Omental fat pad (tissue), 4 donors: Measurements from ENCODE around the gene ZNF544. TPM values are rescaled to one million over a fixed set of nuclear protein-coding genes. Genes with fewer than 3 reads are reported as not detected.

ENCODE experiments used
- ATAC-seq: fragments of 150-250 bp; one replicate; pipeline ENCODE4 v1.9.1; 2016; ENCODE audit warnings: mild to moderate bottlenecking, moderate library complexity; ENCODE audit not compliant: low FRiP score
- DNase-seq: peaks from one replicate; pipeline ENCODE4 v3.0.0-alpha.2; 2019; ENCODE audit warnings: low spot score
- CTCF ChIP-seq, 3 donors: fragments of 450-650 bp; IDR thresholded peaks; one replicate each; pipeline ENCODE4 v1.5.1; 2016 to 2017; ENCODE audit warnings: antibody characterized with exemption in 3 of 3, mild to moderate bottlenecking in 3 of 3, moderate library complexity in 2 of 3
- total RNA-seq, 4 donors: library from RNA; depleted of rRNA; stranded (reverse); fragments of >200 nt; gene quantifications; one replicate each; pipeline ENCODE4 v1.1.0, GENCODE V29; 2016

Gene ZNF544
- 10 to 100 TPM; 21.2 to 31.2 (median 28.4) TPM for total RNA-seq

GRCh38 chr19:58228585-58229254 lies at the start of gene ZNF544:
Gene ZNF544, plus strand, starts transcription at chr19:58228914. Its CDS starts 15,110 bp downstream, at chr19:58244024.
- DNase-seq (peak; percentile 25), ATAC-seq (peak; percentile 54)
- no peak for TF ChIP-seq CTCF (IDR thresholded peaks at IDR 0.05)

GRCh38 chr19:58181902-58182576 lies 46.7 kb upstream of the ZNF544 start:
- DNase-seq (no peak), ATAC-seq (no peak)
- no peak for TF ChIP-seq CTCF (IDR thresholded peaks at IDR 0.05)

- ATAC-seq (no peak), DNase-seq (no peak)
- TF ChIP-seq CTCF (IDR thresholded peaks at IDR 0.05) = no peak
These were observed 46.1 kb upstream of the ZNF544 start for GRCh38 chr19:58182577-58182988.

GRCh38 chr19:58182989-58183816 lies 45.5 kb upstream of the ZNF544 start, which contains the start of gene ZNF274:
Gene ZNF274, plus strand, starts transcription at chr19:58183061. Its CDS starts 905 bp downstream, at chr19:58183966.
- no peak for TF ChIP-seq CTCF (IDR thresholded peaks at IDR 0.05)
- ATAC-seq (peak; percentile 97), DNase-seq (peak; percentile 65)

GRCh38 chr19:58183817-58184215 lies 44.9 kb upstream of the ZNF544 start:
- no peak for TF ChIP-seq CTCF (IDR thresholded peaks at IDR 0.05)
- no peak for ATAC-seq
- DNase-seq = no peak

GRCh38 chr19:58196901-58197616 lies 31.7 kb upstream of the ZNF544 start:
- no peak for DNase-seq
- no peak for ATAC-seq
- no peak for TF ChIP-seq CTCF (IDR thresholded peaks at IDR 0.05)
